Upper lobe of left lung (tissue), 6 donors: ENCODE data around the gene SYNE3. TPM values are rescaled to one million over a fixed set of nuclear protein-coding genes. Genes with fewer than 3 reads are reported as not detected.

Experiments
- ATAC-seq, 2 donors: fragments of 200-7000 bp; cut with Tn5 transposase; one replicate each; pipeline ENCODE4 v1.9.1; 2022; ENCODE audit warnings: mild to moderate bottlenecking in 2 of 2, moderate library complexity in 2 of 2; ENCODE audit not compliant: low FRiP score in 2 of 2
- DNase-seq, 2 donors: peaks; one replicate each; pipeline ENCODE4 v3.0.0-alpha.2; 2019 to 2020
- H3K27ac ChIP-seq, 4 donors: fragments of 200-600 bp; sonication (generic); one replicate each; pipeline ENCODE4 v1.5.1; 2016 to 2019
- H3K27me3 ChIP-seq, 4 donors: fragments of 200-600 bp; sonication (generic); one replicate each; pipeline ENCODE4 v1.5.1; 2017 to 2019
- H3K36me3 ChIP-seq, 4 donors: fragments of 200-600 bp; sonication (generic); one replicate each; pipeline ENCODE4 v1.5.1; 2016 to 2019
- H3K4me1 ChIP-seq, 4 donors: fragments of 200-600 bp; sonication (generic); one replicate each; pipeline ENCODE4 v1.5.1; 2018 to 2019
- H3K4me3 ChIP-seq, 4 donors: fragments of 200-600 bp; sonication (generic); one replicate each; pipeline ENCODE4 v1.5.1; 2017 to 2019; ENCODE audit warnings: mild to moderate bottlenecking in 2 of 4, moderate library complexity in 1 of 4
- H3K9me3 ChIP-seq, 4 donors: fragments of 200-600 bp; sonication (generic); one replicate each; pipeline ENCODE4 v1.5.1; 2018 to 2019
- EP300 ChIP-seq, 4 donors: sonication (generic); formaldehyde crosslinking; IDR thresholded peaks; one replicate each; pipeline ENCODE4 v1.5.1; 2017; ENCODE audit warnings: antibody characterized with exemption in 4 of 4, control low read depth in 2 of 4
- POLR2A ChIP-seq, 4 donors: fragments of 450-650 bp; IDR thresholded peaks; one replicate each; pipeline ENCODE4 v1.5.1; 2016 to 2017; ENCODE audit warnings: antibody characterized with exemption in 4 of 4, mild to moderate bottlenecking in 2 of 4
- POLR2AphosphoS5 ChIP-seq, 2 donors: sonication (generic); formaldehyde crosslinking; IDR thresholded peaks; one replicate each; pipeline ENCODE4 v1.5.1; 2017; ENCODE audit warnings: antibody characterized with exemption in 2 of 2
- WGBS, 2 donors: methylation state at CpG; one replicate each; pipeline ENCODE4 v1.1.5; 2017 to 2018; 5-methylcytosine and 5-hydroxymethylcytosine counted together
- total RNA-seq, 6 donors: library from RNA; depleted of rRNA in 4 of 6; stranded (reverse); fragments of >200 nt in 4 of 6; gene quantifications; one replicate each; pipeline versions ENCODE4 v1.1.0 to v1.2.1, GENCODE V29; 2016 to 2021
- TF ChIP-seq, protein P1 (sequence below), 6 experiments: fragments of 450-650 bp in 4 of 6; fragments of 200-600 bp in 2 of 6; sonication (generic) in 2 of 6; IDR thresholded peaks; one replicate each; pipeline ENCODE4 v1.5.1; 2016 to 2019; ENCODE audit warnings: antibody characterized with exemption in 6 of 6
- donor health status: DM: no; HTN: no; CAD: no; lungs with moderate emphysema.
- donor health status: DM: no; HTN: yes; CAD: no; lungs with severe emphysema.

SYNE3 gene
- total RNA-seq, 6 donors from 2014 or later, result 15.6 to 38.8 (median 19.0) TPM

DNA sequence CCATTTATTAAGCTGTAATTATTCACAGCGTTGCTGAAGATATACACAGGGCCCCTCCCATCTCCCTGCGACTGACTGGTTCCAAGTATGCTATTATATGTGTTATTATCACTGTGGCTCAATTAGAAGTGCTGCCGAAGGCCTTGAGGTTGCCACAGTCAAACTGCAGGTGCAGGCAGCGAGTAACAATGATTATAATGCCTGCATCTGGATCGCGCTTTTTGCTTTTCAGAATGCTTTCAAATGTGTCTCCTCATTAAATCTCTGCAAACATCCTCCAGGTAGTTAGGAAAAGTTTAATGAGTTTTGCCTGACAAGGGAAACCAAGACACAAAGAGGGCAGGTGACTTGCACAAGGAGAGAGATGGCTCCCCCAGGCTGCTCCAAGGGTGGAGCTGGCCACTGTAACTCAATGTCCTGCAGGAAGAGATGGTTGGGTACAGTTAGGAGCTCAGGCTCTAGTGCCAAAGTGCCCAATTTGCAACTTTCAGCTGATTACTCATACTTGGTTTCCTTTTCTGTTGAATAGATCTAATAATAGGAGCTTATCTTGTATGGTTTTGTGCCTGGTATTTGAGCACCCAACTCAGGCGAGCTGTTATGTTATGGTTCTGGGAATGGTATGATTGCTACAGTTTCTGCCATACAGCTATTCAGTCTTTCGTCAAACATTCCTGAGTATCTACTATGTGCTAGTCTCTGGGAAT, 1.7 kb upstream of the SYNE3 start:
- no peaks in the 10 kb centered on the region for H3K36me3 ChIP-seq
- DNase-seq (peak in 1 of 2 donors; percentile 32), ATAC-seq (no peak)
- peak overlapping the region; percentile 76 to 92 (median 86) for H3K27ac ChIP-seq
- peaks cover 69 to 87% (median 70%) of the 10 kb centered on the region in 4 donors for H3K4me1 ChIP-seq
- TF ChIP-seq POLR2A (IDR thresholded peaks at IDR 0.05) (no peak), EP300 (IDR thresholded peaks at IDR 0.05) (peak in 1 of 4 donors; percentile 50)
- H3K4me3 ChIP-seq, result no peak overlapping the region
- no peaks in the 10 kb centered on the region for H3K27me3 ChIP-seq
- 68 to 69% methylated on average over 8 of the region's 8 CpGs for WGBS, 2 donors
- no peaks in the 10 kb centered on the region for H3K9me3 ChIP-seq

DNA sequence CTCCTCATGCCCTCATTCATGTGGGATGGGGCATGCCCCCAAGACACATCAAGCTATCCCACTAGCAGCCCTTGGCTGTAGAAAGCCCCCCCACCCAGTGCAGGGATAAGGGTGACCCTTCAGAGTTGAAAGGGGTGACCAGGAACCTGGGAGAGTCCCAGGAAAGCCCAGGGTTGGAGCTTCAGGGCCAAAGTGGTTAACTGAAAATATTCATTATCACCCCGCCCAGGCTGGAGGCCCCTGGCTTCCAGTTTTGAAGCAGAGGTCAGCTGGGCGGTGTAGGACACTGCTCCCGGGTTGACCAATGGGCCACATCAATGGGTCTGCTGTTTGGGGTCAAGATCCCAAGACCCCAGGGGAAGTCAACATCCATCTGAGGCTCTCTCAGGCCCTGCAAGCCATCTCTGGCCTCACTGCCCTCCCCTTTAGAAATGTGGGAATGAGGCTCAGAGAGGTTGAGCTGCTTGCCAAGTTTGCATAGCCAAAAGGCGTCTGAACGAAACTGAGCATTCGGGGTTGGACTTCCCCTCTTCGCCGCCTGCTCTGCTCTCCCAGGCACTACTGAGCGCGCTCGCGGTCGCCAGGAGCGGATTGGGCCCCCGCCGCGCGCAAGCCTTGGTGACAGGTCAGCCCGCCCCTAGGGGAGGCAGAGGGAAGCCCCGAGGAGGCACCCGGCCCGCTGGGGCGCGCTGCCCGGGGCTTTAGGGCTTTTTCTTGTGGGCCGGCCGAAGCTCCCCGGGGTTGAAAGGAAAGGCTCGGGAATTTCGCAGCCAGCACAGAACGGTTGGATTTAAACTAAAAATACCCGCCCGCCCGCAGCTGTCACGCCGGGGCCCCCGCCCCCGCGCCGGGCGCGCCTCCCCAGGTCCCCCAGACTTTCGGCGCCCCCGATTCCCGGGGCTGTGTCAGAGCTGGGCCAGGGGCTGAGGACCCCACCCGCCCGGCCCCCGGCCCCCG, 576 bp downstream of the SYNE3 start:
- H3K9me3 ChIP-seq, result no peaks in the 10 kb centered on the region
- TF ChIP-seq, protein P1, sequence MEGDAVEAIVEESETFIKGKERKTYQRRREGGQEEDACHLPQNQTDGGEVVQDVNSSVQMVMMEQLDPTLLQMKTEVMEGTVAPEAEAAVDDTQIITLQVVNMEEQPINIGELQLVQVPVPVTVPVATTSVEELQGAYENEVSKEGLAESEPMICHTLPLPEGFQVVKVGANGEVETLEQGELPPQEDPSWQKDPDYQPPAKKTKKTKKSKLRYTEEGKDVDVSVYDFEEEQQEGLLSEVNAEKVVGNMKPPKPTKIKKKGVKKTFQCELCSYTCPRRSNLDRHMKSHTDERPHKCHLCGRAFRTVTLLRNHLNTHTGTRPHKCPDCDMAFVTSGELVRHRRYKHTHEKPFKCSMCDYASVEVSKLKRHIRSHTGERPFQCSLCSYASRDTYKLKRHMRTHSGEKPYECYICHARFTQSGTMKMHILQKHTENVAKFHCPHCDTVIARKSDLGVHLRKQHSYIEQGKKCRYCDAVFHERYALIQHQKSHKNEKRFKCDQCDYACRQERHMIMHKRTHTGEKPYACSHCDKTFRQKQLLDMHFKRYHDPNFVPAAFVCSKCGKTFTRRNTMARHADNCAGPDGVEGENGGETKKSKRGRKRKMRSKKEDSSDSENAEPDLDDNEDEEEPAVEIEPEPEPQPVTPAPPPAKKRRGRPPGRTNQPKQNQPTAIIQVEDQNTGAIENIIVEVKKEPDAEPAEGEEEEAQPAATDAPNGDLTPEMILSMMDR (IDR thresholded peaks at IDR 0.05), result peak; percentile 43 to 70 (median 58)
- TF ChIP-seq POLR2A (IDR thresholded peaks at IDR 0.05) (peak in 1 of 4 donors; percentile 36), EP300 (IDR thresholded peaks at IDR 0.05) (no peak), POLR2AphosphoS5 (IDR thresholded peaks at IDR 0.05) (peak in 1 of 2 donors; percentile 38)
- WGBS, 2 donors, result 2% methylated on average over 11 to 32 of the region's 50 CpGs
- peaks cover 60 to 71% (median 64%) of the 10 kb centered on the region in 4 donors for H3K4me1 ChIP-seq
- ATAC-seq (peak; percentile 77 to 87), DNase-seq (peak; percentile 87 to 94)
- H3K27me3 ChIP-seq, result no peaks in the 10 kb centered on the region
- H3K27ac ChIP-seq, result peak overlapping the region; percentile 83 to 93 (median 90)
- peak overlapping the region; percentile 76 to 96 (median 90) for H3K4me3 ChIP-seq
- no peaks in the 10 kb centered on the region for H3K36me3 ChIP-seq

DNA sequence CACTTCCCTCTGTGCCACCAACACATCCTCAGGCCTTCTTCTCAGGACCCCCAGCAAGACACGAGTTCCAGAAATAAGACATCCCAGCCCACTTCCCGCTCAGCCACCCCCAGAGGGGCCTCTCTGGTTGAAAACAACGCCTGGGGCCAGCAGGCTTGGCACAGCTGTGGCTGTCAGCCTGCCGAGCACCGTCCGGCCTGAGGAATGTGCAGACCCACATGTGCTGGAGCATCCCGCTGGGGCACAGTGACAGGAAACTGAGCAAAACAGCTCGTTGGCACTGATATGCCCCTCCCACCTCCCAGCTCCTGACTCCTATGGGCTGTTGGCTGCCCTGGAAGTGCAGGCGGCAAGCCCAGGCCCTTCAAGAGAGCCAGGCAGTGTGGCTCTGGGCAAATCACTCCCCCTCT, 1.4 kb downstream of the SYNE3 start:
- ATAC-seq, result peak; percentile 16 to 26
- peak overlapping the region; percentile 83 to 93 (median 90) for H3K27ac ChIP-seq
- H3K9me3 ChIP-seq, result no peaks in the 10 kb centered on the region
- peaks cover 0 to under 1% (median 0%) of the 10 kb centered on the region in 4 donors for H3K36me3 ChIP-seq
- TF ChIP-seq EP300 (IDR thresholded peaks at IDR 0.05), result no peak
- TF ChIP-seq, protein P1 (IDR thresholded peaks at IDR 0.05), result no peak
- no peak for TF ChIP-seq POLR2A (IDR thresholded peaks at IDR 0.05)
- TF ChIP-seq POLR2AphosphoS5 (IDR thresholded peaks at IDR 0.05), result no peak
- H3K27me3 ChIP-seq, result no peaks in the 10 kb centered on the region
- WGBS, 2 donors, result 9 to 13% methylated on average over 3 to 8 of the region's 9 CpGs
- H3K4me3 ChIP-seq, result peak overlapping the region; percentile 14 to 96 (median 90)
- H3K4me1 ChIP-seq, result peaks cover 54 to 69% (median 57%) of the 10 kb centered on the region in 4 donors
- peak; percentile 42 to 74 for DNase-seq

DNA sequence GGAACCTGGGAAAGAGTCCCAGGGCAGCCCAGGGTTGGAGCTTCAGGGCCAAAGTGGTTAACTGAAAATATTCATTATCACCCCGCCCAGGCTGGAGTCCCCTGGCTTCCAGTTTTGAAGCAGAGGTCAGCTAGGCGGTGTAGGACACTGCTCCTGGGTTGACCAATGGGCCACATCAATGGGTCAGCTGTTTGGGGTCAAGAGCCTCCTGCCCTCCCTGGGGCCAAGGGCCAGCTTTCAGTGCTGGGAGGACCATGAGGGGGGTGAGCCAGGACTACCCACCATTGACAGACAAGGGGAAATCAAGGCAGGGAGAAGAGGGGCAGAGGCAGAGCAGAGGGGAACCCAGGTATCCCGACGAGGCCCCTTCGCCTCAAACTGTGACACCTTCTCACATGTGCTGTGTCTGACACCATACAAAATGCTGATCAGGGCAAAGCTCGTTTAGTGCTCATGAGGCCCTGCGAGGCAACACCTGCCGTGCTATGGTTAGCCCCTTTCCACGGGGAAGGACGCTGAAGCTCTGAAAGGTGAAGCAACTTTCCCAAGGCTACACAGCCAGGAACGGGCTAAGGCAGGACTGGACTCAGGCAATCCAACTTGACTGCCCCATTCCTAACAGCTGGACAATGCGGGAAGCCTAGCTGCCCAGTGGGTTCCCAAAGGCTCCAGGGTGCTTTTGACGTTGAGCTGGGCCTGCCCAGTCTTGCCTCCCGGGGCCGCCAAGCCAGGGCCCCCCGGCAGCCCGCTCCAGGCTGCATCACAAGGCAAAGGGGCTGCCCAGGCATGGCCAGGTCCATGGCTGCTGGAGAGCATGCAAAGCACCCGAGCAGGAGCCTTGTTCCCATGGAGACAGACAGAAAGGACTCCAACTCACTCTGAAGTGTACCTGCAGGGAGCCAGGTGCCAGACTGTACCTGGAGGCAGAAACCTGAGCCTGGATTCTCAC, 2.0 kb downstream of the SYNE3 start:
- TF ChIP-seq POLR2AphosphoS5 (IDR thresholded peaks at IDR 0.05), result no peak
- DNase-seq, result peak; percentile 54 to 60
- Histone ChIP-seq H3K27me3 (no peaks in the 10 kb centered on the region), H3K9me3 (no peaks in the 10 kb centered on the region), H3K4me1 (peaks cover 47 to 63% (median 50%) of the 10 kb centered on the region in 4 donors), H3K4me3 (peak overlapping the region in 3 of 4 donors; percentile 89 to 96 (median 92)), H3K36me3 (peaks cover 0 to 7% (median 0%) of the 10 kb centered on the region in 4 donors), H3K27ac (peak overlapping the region in 3 of 4 donors; percentile 89 to 93 (median 92))
- peak in 1 of 2 donors; percentile 69 for ATAC-seq
- 73 to 85% methylated on average over 11 to 18 of the region's 18 CpGs for WGBS, 2 donors

DNA sequence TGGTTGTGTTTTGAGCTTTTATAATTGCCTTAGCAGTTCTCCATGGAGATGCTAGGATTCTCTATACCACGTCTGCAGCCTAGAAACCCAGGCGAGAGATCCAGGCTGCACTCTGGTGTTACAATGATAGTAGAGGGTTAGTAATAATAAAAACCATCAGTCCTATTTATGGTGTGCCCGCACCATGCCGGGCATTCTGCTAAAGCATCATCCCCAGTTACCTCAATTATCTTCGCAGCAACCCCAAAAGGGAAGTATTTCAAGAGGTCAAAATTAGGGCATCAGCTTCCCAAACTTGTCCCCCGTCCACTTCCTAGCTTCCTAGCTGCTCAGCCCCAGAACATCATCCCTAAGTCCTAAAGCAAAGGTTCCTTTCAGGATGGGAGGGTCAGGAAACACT, 3.2 kb downstream of the SYNE3 start:
- Histone ChIP-seq H3K4me1 (peaks cover 36 to 52% (median 40%) of the 10 kb centered on the region in 4 donors), H3K4me3 (no peak overlapping the region), H3K27me3 (no peaks in the 10 kb centered on the region), H3K36me3 (peaks cover 0 to 7% (median 0%) of the 10 kb centered on the region in 4 donors), H3K9me3 (no peaks in the 10 kb centered on the region), H3K27ac (no peak overlapping the region)
- DNase-seq, result peak in 1 of 2 donors; percentile 15
- WGBS, 2 donors, result 70 to 73% methylated on average over 6 of the region's 6 CpGs
- TF ChIP-seq, protein P1 (IDR thresholded peaks at IDR 0.05), result no peak
- TF ChIP-seq EP300 (IDR thresholded peaks at IDR 0.05) (no peak), POLR2A (IDR thresholded peaks at IDR 0.05) (no peak), POLR2AphosphoS5 (IDR thresholded peaks at IDR 0.05) (no peak)
- no peak for ATAC-seq
